Gastroesophageal sphincter (tissue), 3 donors: ENCODE measurements around the gene RMND1.

Experiments
- CTCF ChIP-seq, 4 experiments: fragments of 200-600 bp in 2 of 4; fragments of 450-650 bp in 2 of 4; sonication (generic) in 1 of 4; IDR thresholded peaks; one replicate each; pipeline ENCODE4 v1.5.1; 2017 to 2019; ENCODE audit warnings: antibody characterized with exemption in 4 of 4, mild to moderate bottlenecking in 2 of 4, moderate library complexity in 2 of 4
- EP300 ChIP-seq: sonication (generic); formaldehyde crosslinking; IDR thresholded peaks from one replicate; pipeline ENCODE4 v1.6.1; 2017; ENCODE audit warnings: antibody characterized with exemption, mild to moderate bottlenecking
- POLR2AphosphoS5 ChIP-seq: sonication (generic); formaldehyde crosslinking; IDR thresholded peaks from one replicate; pipeline ENCODE4 v1.6.1; 2017; ENCODE audit warnings: antibody characterized with exemption

GRCh38 chr6:151408858-151409257 lies 43.1 kb downstream of the RMND1 start:
- TF ChIP-seq CTCF (IDR thresholded peaks at IDR 0.05) = no peak
- no peak for TF ChIP-seq POLR2AphosphoS5
- TF ChIP-seq EP300 = no peak
